Effector memory CD8-positive, alpha-beta T cell (primary cell): ENCODE measurements around the gene BHLHA15.
A peak's percentile ranks its signal among the peaks of the same experiment; 100 is the strongest.

ENCODE experiments used
- ATAC-seq: fragments of 150-1000 bp; cut with Tn5 transposase; replicated peaks from 2 replicates; pipeline ENCODE4 v1.10.0; 2021; ENCODE audit warnings: mild to moderate bottlenecking, moderate library complexity
- DNase-seq, 3 experiments: peaks; one replicate each; pipeline ENCODE4 v3.0.0; 2021
- H3K27ac Mint-ChIP-seq, 2 donors: one replicate each; pipeline ENCODE4 v1.8.0; 2022; ENCODE audit warnings: mild to moderate bottlenecking in 2 of 2, mixed read lengths in 2 of 2, moderate library complexity in 2 of 2
- H3K27me3 Mint-ChIP-seq, 2 donors: one replicate each; pipeline ENCODE4 v1.8.0; 2022; ENCODE audit warnings: mixed read lengths in 2 of 2
- H3K36me3 Mint-ChIP-seq: one replicate; pipeline ENCODE4 v1.8.0; 2022; ENCODE audit warnings: mild to moderate bottlenecking, moderate library complexity, mixed read lengths; ENCODE audit not compliant: insufficient read depth
- H3K4me1 Mint-ChIP-seq, 2 donors: one replicate each; pipeline ENCODE4 v1.8.0; 2022; ENCODE audit warnings: low read depth in 2 of 2, mixed read lengths in 2 of 2
- H3K4me3 Mint-ChIP-seq, 2 donors: one replicate each; pipeline ENCODE4 v1.8.0; 2022; ENCODE audit warnings: mild to moderate bottlenecking in 2 of 2, mixed read lengths in 2 of 2, moderate library complexity in 2 of 2
- H3K9me3 Mint-ChIP-seq, 2 donors: one replicate each; pipeline ENCODE4 v1.8.0; 2022; ENCODE audit warnings: mixed read lengths in 2 of 2

The BHLHA15 gene

DNA sequence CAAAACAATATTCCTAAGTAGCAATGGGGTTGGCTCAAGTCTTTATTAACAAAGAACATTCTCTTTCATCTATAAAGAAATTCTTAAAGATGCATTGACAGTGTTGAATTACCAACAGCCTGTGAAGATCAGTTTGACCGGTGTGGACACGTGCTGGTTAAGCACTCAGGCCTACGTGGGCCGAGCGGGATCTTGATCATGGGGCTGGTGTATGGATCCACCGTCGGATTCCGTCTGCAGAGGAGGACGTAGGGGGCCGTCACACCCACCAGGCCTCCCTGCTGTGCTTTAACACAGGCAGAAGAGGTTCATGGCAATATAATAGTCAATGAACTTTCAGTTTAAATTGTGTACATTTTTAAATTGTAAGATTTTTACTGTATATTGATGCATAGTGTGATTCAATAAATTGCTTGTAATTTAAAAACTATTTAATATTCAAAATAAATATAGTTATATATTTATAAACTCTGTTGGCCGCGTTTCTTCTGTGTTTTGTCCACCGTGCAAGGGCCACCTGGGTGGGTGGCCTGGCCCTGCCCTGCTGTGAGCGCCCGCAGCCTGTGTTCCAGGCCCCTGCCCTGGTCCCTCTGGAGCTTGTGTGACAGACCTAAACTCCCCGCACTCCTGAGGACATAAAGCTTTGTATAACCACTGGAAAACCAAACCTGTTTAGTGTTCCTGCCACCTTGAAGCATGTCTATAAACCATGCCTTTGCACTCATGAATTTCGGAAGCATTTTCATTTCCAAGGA, 1.9 kb upstream of the BHLHA15 start:
- DNase-seq = no peak
- Mint-ChIP-seq H3K27me3 (no peaks in the 10 kb centered on the region), H3K36me3 (peaks cover 16% of the 10 kb centered on the region), H3K4me1 (no peaks in the 10 kb centered on the region), H3K4me3 (peak overlapping the region; percentile 27 to 62), H3K27ac (no peak overlapping the region), H3K9me3 (no peaks in the 10 kb centered on the region)
- ATAC-seq = no peak

DNA sequence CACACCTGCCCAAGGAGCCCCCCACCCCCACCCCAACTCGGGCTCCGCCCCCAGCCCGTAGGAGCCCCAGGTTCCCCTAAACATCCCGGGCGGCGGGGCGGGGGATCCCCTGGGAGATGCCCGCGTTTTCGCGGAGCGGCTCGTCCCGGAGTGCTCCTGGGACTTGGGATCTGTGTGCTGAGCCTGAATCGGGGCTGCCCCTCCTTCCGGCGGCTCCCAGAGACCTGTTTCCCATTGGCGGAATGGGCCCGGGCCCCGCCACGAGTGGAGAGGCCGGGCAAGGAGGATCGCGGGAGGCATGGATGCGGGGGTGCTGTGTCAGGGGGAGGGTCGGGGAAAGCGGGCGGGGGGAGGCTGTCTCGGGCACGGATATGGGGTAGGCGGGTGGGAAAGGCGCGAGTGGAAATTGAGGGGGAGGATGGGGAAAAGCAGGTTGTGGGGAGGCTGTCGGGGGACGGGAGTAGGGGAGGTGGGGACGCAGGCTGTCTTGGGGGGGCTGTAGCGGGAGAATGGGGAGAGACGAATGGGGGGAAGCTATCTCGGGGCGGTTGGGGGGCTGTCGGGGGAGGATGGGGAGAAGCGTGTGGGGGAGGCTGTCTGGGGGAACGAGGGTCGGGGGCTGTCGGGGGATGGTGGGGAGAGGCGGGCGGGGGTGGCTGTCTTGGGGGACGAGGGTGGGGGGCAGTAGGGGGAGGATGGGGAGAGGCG, 572 bp upstream of the BHLHA15 start:
- Mint-ChIP-seq H3K27ac (no peak overlapping the region), H3K36me3 (peaks cover 17% of the 10 kb centered on the region)
- no peak for ATAC-seq

DNA sequence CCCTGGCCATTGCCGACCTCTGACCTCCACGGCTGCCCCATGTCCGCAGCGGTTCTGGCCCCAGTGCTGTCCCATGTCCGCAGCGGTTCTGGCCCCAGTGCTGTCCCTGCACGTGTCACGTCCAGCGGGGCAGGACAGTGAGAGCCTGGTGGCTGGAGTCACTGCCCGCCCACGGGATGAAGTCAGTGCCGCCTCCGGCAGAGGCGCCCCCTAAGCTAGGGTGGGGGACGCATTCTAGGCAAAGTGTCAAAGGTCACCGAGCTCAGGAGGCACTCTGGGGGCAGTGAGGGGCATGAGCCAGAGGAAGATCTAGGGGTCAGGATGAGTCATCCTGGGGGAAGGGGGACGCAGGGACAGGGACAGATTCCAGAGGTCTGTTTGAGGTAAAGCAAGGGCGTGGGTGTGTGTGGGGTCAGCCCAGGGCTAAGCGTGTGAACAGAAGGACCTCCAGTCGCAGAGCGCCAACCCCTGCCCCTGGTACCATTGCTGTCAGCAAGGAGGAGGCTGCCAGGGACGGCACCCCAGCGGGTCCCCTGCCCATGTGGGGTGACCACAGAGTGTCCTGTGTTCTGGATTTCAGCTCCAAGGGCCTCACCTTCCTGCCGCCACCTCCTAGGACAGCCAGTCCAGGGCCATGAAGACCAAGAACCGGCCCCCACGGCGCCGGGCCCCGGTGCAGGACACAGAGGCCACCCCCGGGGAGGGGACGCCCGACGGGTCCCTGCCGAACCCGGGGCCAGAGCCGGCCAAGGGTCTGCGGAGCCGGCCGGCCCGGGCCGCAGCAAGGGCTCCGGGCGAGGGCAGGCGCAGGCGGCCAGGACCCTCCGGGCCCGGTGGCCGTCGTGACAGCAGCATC, 665 bp downstream of the BHLHA15 start:
- Mint-ChIP-seq H3K27ac (peak overlapping the region in 1 of 2 donors; percentile 15), H3K9me3 (no peaks in the 10 kb centered on the region), H3K36me3 (peaks cover 17% of the 10 kb centered on the region), H3K4me1 (no peaks in the 10 kb centered on the region), H3K27me3 (no peaks in the 10 kb centered on the region), H3K4me3 (peak overlapping the region; percentile 54)
- DNase-seq (no peak), ATAC-seq (no peak)

More for the DNA sequence above, 572 bp upstream of the BHLHA15 start:
- no peaks in the 10 kb centered on the region for H3K9me3 Mint-ChIP-seq
- no peak for DNase-seq
- no peaks in the 10 kb centered on the region for H3K4me1 Mint-ChIP-seq
- H3K4me3 Mint-ChIP-seq = peak overlapping the region; percentile 40 to 62
- H3K27me3 Mint-ChIP-seq = no peaks in the 10 kb centered on the region

DNA sequence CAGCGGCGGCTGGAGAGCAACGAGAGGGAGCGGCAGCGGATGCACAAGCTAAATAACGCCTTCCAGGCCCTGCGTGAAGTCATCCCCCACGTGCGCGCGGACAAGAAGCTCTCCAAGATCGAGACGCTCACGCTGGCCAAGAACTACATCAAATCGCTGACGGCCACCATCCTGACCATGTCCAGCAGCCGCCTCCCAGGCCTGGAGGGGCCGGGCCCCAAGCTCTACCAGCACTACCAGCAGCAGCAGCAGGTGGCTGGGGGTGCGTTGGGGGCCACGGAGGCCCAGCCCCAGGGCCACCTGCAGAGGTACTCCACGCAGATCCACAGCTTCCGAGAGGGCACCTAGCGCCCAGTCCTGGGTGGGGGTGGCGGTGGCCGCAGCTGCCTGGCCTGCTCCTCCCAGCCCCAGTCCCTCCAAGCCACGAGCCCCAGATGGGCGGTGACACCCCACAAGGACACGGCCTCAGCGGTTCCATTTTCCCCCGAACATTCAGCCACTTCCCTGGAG, 1.3 kb downstream of the BHLHA15 start:
- DNase-seq = no peak
- ATAC-seq = no peak
- no peaks in the 10 kb centered on the region for H3K4me1 Mint-ChIP-seq
- H3K4me3 Mint-ChIP-seq = peak overlapping the region in 1 of 2 donors; percentile 33
- peaks cover 17% of the 10 kb centered on the region for H3K36me3 Mint-ChIP-seq
- H3K27ac Mint-ChIP-seq = no peak overlapping the region
- no peaks in the 10 kb centered on the region for H3K9me3 Mint-ChIP-seq
- no peaks in the 10 kb centered on the region for H3K27me3 Mint-ChIP-seq

DNA sequence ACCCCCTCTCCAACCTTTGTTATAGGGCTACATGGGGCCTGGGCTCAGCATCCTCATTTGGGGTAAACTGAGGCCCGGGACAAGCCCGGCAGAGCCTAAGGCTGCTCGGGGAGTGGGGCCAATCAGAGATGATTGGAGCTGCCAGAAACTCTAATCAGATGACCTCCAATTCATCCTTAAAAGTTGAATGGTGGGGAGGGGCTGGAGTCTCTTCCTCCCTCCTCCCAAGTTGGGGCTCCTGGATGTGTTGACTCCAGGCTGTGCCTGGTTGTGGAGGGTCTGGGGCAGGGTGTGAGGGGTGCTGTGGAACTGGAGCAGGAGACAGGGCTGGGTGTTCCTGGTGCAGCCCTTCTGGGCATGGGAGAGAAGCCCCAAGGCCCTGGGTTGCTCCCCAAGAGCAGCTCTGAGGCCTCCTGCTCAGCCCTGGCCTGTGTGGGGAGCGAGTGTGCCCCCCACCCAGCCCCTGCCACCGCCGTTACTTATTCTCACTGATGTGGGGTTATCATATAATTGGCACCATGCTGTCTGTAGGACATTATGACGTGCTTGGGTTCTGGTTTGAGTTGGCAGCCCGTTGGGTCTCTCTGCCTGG, 2.2 kb downstream of the BHLHA15 start:
- ATAC-seq (no peak), DNase-seq (no peak)
- Mint-ChIP-seq H3K27ac (no peak overlapping the region), H3K36me3 (peaks cover 21% of the 10 kb centered on the region), H3K27me3 (no peaks in the 10 kb centered on the region), H3K9me3 (no peaks in the 10 kb centered on the region), H3K4me3 (no peak overlapping the region), H3K4me1 (peaks cover 0 to 1% of the 10 kb centered on the region in 2 donors)

DNA sequence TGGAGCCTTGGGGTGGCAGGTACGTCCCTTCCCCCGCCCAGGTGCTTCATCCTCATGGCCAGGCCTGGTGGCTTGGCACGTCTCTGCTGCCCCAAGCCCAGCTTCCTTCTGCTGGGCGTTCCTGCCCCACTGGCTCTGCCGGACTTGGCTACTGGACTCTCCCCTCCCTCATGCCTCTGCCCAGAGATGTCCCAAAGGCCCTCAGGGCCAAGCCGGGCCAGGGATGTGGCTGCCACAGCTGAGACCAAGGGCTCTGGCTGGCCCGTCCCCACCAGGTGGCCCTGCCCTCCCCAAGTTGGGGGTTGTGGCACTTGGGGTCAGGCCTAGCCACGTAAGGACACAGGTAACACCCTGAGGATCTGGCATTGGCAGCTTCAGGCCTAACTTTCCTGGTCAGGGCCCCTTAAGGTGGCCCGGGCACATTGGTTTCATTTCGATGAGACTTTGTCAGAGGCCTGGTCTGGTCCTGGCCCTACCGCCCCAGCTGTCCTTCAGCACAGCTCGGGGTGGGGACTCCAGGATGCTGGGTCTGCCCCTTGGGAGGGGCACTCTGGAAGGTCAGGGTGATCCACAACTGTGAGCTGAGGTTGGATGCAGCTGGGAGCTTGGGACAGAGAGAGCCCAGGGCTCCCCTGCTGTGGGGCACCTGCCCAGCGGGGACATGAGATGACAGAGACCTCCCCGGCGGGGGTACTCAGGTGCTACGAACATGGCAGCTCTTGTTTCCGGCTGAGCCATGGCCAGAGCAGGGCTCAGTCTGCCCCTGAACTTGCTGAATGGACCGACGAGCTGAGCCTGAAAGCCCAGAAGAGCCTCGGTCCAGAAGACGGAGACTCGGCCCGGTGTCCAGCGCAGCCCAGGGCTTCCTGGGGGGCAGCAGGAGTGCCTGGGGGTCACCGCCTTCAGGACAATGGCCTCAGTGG, 2.9 kb downstream of the BHLHA15 start:
- Mint-ChIP-seq H3K36me3 (peaks cover 24% of the 10 kb centered on the region), H3K27me3 (no peaks in the 10 kb centered on the region), H3K4me3 (no peak overlapping the region), H3K4me1 (peaks cover 5 to 6% of the 10 kb centered on the region in 2 donors), H3K9me3 (no peaks in the 10 kb centered on the region), H3K27ac (no peak overlapping the region)
- ATAC-seq = no peak
- DNase-seq = no peak

DNA sequence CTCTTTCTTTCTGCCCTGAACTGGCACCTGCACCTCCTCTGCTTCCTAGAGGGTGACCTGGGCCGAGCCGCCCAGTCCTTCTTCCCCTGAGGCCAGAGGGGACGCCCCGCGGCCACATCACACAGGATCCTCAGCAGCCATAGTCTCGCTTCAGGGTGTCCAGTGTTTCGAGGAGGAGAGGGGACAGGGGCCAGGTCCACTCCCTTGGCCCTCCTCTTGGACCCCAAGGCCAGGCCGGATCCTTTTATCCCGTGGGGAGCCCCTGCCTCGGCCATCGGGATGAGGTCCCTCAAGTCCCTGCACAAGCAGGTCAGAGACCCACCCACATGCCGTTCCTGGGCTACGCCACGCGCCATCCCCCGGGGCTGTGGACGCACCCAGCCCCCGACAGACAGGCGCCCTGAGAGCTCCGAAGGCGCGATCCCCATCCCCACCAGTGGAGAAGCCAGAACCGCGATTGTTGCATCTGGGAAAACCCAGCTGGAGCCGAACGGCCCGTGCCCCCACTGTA, 3.6 kb downstream of the BHLHA15 start:
- Mint-ChIP-seq H3K4me1 (peaks cover 8 to 9% of the 10 kb centered on the region in 2 donors), H3K27ac (no peak overlapping the region), H3K36me3 (peaks cover 28% of the 10 kb centered on the region), H3K9me3 (no peaks in the 10 kb centered on the region), H3K4me3 (no peak overlapping the region), H3K27me3 (no peaks in the 10 kb centered on the region)
- DNase-seq = no peak
- no peak for ATAC-seq

DNA sequence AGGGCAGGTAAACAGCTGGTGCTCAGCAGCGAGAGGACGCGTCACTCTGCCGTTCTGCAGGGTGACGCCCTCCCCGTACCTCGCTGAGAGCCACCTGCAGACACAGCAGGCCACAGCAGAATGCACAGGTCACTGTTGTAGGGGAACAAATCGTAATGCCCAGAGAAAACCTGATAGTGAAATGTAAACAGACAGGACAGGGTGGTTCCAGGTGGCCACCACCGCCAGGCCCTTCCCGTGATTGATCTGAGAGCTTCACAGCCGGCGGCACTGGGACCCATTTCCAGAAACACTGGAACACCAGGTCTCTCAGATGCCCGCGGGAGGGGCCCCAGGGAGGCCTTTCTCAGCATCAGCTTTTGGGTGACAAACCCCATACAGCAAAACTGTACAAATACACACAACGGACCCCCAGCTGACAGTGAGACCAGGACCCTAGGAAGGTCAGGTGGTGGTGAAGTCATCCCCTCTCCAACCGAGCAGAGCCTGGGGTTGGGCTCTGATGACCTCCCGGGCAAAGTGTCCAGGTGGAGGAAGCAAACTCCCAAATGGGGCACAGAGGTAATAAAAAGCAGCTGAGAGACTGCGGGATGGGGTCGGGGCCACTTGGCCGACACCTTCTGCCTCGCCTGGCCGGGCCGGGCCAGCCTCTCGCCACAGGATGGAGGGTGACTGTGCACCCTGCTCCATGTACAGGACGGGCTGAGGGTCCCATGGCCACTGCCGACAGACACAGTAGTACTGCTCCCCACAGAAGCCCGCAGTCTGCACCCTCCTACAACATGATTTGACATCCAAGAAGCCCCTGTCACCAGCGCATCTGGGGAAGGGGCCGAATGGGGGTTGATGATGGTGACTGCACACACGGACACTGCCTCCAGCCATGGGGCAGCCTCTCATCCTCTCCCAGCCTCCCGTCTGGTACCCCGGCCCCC, 4.6 kb downstream of the BHLHA15 start:
- Mint-ChIP-seq H3K4me1 (peaks cover 8 to 9% of the 10 kb centered on the region in 2 donors), H3K27ac (no peak overlapping the region), H3K9me3 (no peaks in the 10 kb centered on the region), H3K4me3 (no peak overlapping the region), H3K27me3 (no peaks in the 10 kb centered on the region), H3K36me3 (peaks cover 30% of the 10 kb centered on the region)
- ATAC-seq (no peak), DNase-seq (no peak)

DNA sequence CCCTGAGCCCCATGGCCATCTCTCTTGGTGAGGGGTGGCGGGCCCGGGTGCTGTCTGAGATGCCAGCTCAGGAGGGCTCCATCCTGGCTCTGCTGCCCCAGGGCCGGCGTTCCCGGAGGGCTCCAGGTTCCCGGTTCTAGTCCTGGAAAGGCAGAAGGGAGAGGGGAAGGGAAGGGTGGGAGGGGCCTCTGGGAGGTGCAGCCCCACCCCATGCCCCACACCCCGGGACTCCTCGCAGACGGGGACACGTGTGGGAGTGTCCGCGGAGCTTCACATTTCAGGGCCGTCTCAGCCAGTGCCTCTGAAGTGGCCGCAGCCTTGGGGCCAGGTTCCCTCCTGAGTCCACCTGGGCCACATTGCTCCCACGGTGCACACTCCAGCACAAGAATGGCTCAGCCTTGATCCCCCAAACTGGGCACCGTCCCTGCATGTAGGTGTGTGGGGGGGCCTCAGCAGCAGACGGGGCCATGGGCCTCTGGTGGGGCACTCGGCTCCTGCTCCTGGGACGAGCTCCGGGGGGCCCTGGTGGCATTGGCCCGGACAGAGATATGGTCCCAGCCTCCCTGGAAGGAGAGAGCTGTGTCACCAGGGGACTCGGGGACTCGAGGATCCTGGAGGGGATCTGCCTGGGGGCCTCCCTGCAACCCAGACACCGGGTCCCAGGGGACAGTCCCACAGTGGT, 5.8 kb downstream of the BHLHA15 start:
- no peak for ATAC-seq
- H3K4me3 Mint-ChIP-seq = no peak overlapping the region
- H3K36me3 Mint-ChIP-seq = peaks cover 30% of the 10 kb centered on the region
- DNase-seq = no peak
- H3K9me3 Mint-ChIP-seq = no peaks in the 10 kb centered on the region
- H3K4me1 Mint-ChIP-seq = peaks cover 8 to 9% of the 10 kb centered on the region in 2 donors
- H3K27ac Mint-ChIP-seq = no peak overlapping the region
- no peaks in the 10 kb centered on the region for H3K27me3 Mint-ChIP-seq

DNA sequence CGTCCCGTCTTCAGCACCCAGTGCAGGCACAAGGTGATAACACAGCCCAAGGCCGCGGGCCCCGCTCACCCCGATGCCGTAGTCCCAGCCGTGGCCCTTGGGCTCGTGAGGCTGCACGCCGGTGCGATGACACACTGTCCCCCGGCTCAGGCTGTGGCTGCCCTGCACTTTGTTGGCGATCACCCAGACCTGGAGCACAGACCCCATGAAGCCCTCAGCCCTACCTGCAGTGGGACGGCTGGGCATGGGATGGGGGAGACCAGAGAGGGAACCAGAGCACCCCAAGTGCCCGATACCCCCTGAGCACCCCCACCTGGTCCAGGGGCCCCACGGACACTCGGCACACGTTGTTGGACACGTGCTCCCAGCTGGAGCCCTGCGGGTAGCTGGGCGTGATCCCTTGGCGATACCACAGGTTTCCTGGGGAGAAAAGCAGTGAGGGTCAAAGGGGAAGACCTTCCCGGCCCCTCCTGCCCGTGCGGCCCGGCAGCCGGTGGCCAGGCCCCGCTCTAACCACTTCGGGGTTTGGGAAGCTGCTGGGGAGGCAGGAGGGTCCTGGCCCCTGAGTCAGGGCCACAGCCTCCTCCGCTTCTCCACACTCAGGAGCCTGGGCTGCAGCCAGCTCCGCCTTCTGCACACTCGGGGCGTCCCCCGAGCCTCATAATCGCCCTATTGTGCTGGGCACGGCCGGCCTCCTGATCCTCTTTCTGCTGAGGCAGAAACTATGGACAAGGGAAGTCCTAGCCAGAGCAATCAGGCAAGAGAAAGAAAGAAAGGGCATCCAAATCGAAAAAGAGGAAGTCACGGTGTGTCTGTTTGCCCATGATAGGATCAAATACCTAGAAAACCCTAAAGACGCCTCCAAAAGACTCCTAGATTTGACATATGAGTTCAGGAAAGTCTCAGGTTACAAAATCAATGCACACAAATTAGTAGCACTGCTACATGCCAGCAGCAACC, 6.7 kb downstream of the BHLHA15 start:
- DNase-seq (no peak), ATAC-seq (no peak)
- Mint-ChIP-seq H3K9me3 (no peaks in the 10 kb centered on the region), H3K27me3 (no peaks in the 10 kb centered on the region), H3K4me1 (peaks cover 8 to 9% of the 10 kb centered on the region in 2 donors), H3K4me3 (no peak overlapping the region), H3K36me3 (peaks cover 30% of the 10 kb centered on the region), H3K27ac (peak overlapping the region in 1 of 2 donors; percentile 10)
